NOMO-1 (cell line): Measurements from ENCODE around the gene RAET1G.
A peak's percentile ranks its signal among the peaks of the same experiment; 100 is the strongest.

Source experiments
- DNase-seq, 2 experiments: peaks; one replicate each; lab custom pipeline; 2025; ENCODE audit not compliant: unreplicated experiment in 2 of 2; lab: John Stamatoyannopoulos, UW

RAET1G gene

GRCh38 chr6:149871182-149871581 lies 51.7 kb downstream of the RAET1G start:
- no peak for DNase-seq

- no peak for DNase-seq
Observed at GRCh38 chr6:149869275-149869892, 53.5 kb downstream of the RAET1G start.

GRCh38 chr6:149867876-149868640 lies 54.9 kb downstream of the RAET1G start:
- DNase-seq: peak; percentile 2
